KMS-11 (cell line): Measurements from ENCODE around the gene SMARCD2.
"Not testable (repeated sequence)": the region's sequence is repeated elsewhere in the genome, so short reads cannot be mapped to it uniquely, and the experiment has no call there.

Experiments used
- H2AFZ ChIP-seq: fragments of 200-600 bp; sonication (generic); 2 replicates; pipeline ENCODE4 v1.6.1; 2016; ENCODE audit warnings: antibody characterized with exemption, mixed run types, low read depth
- H3K27ac ChIP-seq: fragments of 200-600 bp; sonication (generic); 2 replicates; pipeline ENCODE4 v1.6.1; 2016; ENCODE audit warnings: mild to moderate bottlenecking, mixed run types
- H3K27me3 ChIP-seq: fragments of 200-600 bp; sonication (generic); 2 replicates; pipeline ENCODE4 v1.6.1; 2017; ENCODE audit warnings: mild to moderate bottlenecking, low read depth, mixed run types, moderate library complexity; ENCODE audit not compliant: insufficient read depth
- H3K36me3 ChIP-seq: fragments of 200-600 bp; sonication (generic); 2 replicates; pipeline ENCODE4 v1.6.1; 2017; ENCODE audit warnings: mild to moderate bottlenecking, mixed run types; ENCODE audit not compliant: insufficient read depth
- H3K4me1 ChIP-seq: fragments of 200-600 bp; sonication (generic); 2 replicates; pipeline ENCODE4 v1.6.1; 2016; ENCODE audit warnings: mild to moderate bottlenecking, low read depth, mixed run types; ENCODE audit not compliant: poor library complexity, severe bottlenecking
- H3K4me2 ChIP-seq: fragments of 200-600 bp; sonication (generic); 2 replicates; pipeline ENCODE4 v1.7.0; 2016; ENCODE audit warnings: mild to moderate bottlenecking, mixed run types
- H3K4me3 ChIP-seq: fragments of 200-600 bp; sonication (generic); IDR thresholded peaks from 2 replicates; pipeline ENCODE4 v1.6.1; 2017; ENCODE audit warnings: low read depth, low read length, mixed read lengths; ENCODE audit not compliant: insufficient read depth
- H3K79me2 ChIP-seq: fragments of 200-600 bp; sonication (generic); 2 replicates; pipeline ENCODE4 v1.6.1; 2016; ENCODE audit warnings: low read depth, mixed run types; ENCODE audit not compliant: insufficient read depth
- H3K9ac ChIP-seq: fragments of 200-600 bp; sonication (generic); 2 replicates; pipeline ENCODE4 v1.6.1; 2016; ENCODE audit warnings: mild to moderate bottlenecking, mixed run types
- H4K20me1 ChIP-seq: fragments of 200-600 bp; sonication (generic); 2 replicates; pipeline ENCODE4 v1.6.1; 2016; ENCODE audit warnings: mild to moderate bottlenecking, mixed run types; ENCODE audit not compliant: insufficient read depth
- CTCF ChIP-seq: fragments of 200-600 bp; sonication (generic); conservative IDR thresholded peaks from 2 replicates; pipeline ENCODE4 v1.6.1; 2017; ENCODE audit warnings: low read depth, mild to moderate bottlenecking, antibody characterized with exemption, low read length, moderate library complexity, mixed read lengths

SMARCD2 gene

GRCh38 chr17:63798572-63799106 is 43.8 kb downstream of the SMARCD2 start:
- TF ChIP-seq CTCF, result no peak
- H3K9ac ChIP-seq, result no peak overlapping the region
- no peak overlapping the region for H3K4me3 ChIP-seq
- no peaks in the 10 kb centered on the region for H3K27me3 ChIP-seq
- H3K79me2 ChIP-seq, result peaks cover 12% of the 10 kb centered on the region; the same call in 1 of the 2 replicates
- H3K4me1 ChIP-seq, result no peaks in the 10 kb centered on the region
- H3K27ac ChIP-seq, result no peak overlapping the region
- peaks cover 25% of the 10 kb centered on the region; the same call in 1 of the 2 replicates for H3K36me3 ChIP-seq
- H3K4me2 ChIP-seq, result no peak overlapping the region
- no peaks in the 10 kb centered on the region; the same call in 1 of the 2 replicates for H4K20me1 ChIP-seq
- H2AFZ ChIP-seq, result no peak overlapping the region

GRCh38 chr17:63796375-63796774 is 46.1 kb downstream of the SMARCD2 start:
- H3K9ac ChIP-seq, result not testable (repeated sequence)
- H3K36me3 ChIP-seq, result peaks cover 36% of the 10 kb centered on the region; the same call in 1 of the 2 replicates

GRCh38 chr17:63792055-63792729 is 50.3 kb downstream of the SMARCD2 start:
- Histone ChIP-seq H3K4me2 (no peak overlapping the region), H3K4me3 (no peak overlapping the region), H2AFZ (no peak overlapping the region), H3K27ac (no peak overlapping the region), H3K9ac (no peak overlapping the region), H3K4me1 (peaks cover 5% of the 10 kb centered on the region), H3K27me3 (no peaks in the 10 kb centered on the region), H3K36me3 (peaks cover 27% of the 10 kb centered on the region; the same call in 1 of the 2 replicates), H4K20me1 (peaks cover 4% of the 10 kb centered on the region), H3K79me2 (peaks cover 63% of the 10 kb centered on the region; the same call in 1 of the 2 replicates)
- TF ChIP-seq CTCF, result no peak

More at GRCh38 chr17:63796375-63796774, 46.1 kb downstream of the SMARCD2 start:
- H3K27me3 ChIP-seq, H3K27ac ChIP-seq, H3K4me1 ChIP-seq, H3K4me3 ChIP-seq, H2AFZ ChIP-seq, H4K20me1 ChIP-seq, H3K4me2 ChIP-seq: not testable (repeated sequence)
- peaks cover 24% of the 10 kb centered on the region; the same call in 1 of the 2 replicates for H3K79me2 ChIP-seq

GRCh38 chr17:63790057-63790456 is 52.4 kb downstream of the SMARCD2 start:
- no peak overlapping the region for H2AFZ ChIP-seq
- H3K4me3 ChIP-seq, result no peak overlapping the region
- no peaks in the 10 kb centered on the region for H3K27me3 ChIP-seq
- peaks cover 5% of the 10 kb centered on the region for H3K4me1 ChIP-seq
- peaks cover 32% of the 10 kb centered on the region; the same call in 1 of the 2 replicates for H3K36me3 ChIP-seq
- H3K9ac ChIP-seq, result no peak overlapping the region
- no peak for TF ChIP-seq CTCF
- H3K27ac ChIP-seq, result no peak overlapping the region
- no peak overlapping the region for H3K4me2 ChIP-seq
- peaks cover 78% of the 10 kb centered on the region; the same call in 1 of the 2 replicates for H3K79me2 ChIP-seq
- H4K20me1 ChIP-seq, result peaks cover 4% of the 10 kb centered on the region
